HG03064 (cell line): ENCODE results near the gene BCL2L1.

Experiments
- ATAC-seq: cut with Tn5 transposase; IDR thresholded peaks from one replicate; pipeline ENCODE4 v1.9.1; 2021; ENCODE audit warnings: low read depth; ENCODE audit not compliant: unreplicated experiment

The BCL2L1 gene

DNA sequence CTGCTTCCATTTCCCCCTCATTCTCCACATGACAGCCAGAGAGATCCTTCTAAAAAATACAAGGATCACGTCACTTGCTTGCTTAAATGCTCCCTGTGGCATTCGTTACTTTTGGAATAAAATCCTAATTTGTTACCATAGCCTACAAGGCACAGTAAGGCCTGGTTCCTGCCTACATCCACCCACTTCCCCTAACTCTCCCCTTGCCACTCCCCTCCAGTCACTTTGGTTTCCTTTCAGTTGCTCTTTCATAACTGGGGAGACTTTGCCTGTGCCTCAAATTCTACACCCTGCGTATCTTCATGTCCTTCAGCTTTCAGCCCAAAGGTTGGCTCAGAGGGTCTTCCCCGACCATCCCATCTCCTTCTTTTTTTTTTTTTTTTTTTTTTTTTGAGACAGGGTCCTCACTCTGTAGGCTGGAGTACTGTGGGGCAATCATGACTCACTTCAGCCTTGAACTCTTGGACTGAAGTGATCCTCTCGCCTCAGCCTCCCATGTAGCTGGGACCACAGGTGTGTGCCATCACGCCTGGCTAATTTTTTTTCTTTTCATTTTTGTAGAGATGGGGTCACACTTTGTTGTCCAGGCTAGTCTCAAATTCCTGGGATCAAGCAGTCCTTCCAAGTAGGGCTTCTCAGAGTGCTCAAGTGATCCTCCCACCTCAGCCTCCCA, 105.1 kb downstream of the BCL2L1 start:
- ATAC-seq: no peak

DNA sequence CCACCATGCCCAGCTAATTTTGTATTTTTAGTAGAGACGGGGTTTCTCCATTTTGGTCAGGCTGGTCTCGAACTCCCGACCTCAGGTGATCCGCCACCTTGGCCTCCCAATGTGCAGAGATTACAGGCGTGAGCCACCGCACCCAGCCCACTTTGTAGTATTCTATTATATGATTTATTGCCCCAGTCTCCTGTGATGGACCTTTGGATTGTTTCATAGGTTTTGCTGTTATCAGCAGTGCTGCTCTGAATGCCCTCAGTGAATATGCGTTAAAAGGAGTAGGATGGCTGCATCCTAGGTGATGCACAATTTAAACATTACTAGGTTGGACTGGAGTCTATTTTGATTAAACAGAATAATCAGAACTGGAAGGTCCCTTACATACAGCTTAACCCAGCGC, 107.3 kb downstream of the BCL2L1 start:
- no peak for ATAC-seq
